GM12878 (cell line): ENCODE data around the gene ZWILCH. TPM values are rescaled to one million over a fixed set of nuclear protein-coding genes. Genes with fewer than 3 reads are reported as not detected.
A peak's percentile ranks its signal among the peaks of the same experiment; 100 is the strongest.

Experiments
- ATAC-seq: fragments of 200-7000 bp; cut with Tn5 transposase; 3 replicates; pipeline ENCODE4 v1.9.1; 2020; ENCODE audit warnings: mild to moderate bottlenecking, moderate library complexity
- BruUV-seq: library from RNA; stranded (reverse); fragments of 400-500 nt; replicated peaks from 2 replicates; lab custom pipeline; 2021; lab: Mats Ljungman, UMichigan
- CTCF ChIA-PET: fragments of 300-600 bp; sonication (Branson Sonifier 250); formaldehyde crosslinking; extraction: SDS; loops from one replicate; lab custom pipeline; 2021; ENCODE audit warnings: inconsistent platforms; lab: Yijun Ruan, JAX
- POLR2A ChIA-PET: fragments of 350-600 bp; formaldehyde crosslinking; extraction: SDS; loops from one replicate; lab custom pipeline; 2021; ENCODE audit warnings: inconsistent platforms; lab: Charles Lee
- RAD21 ChIA-PET: fragments of 300-600 bp; sonication (Branson Sonifier 250); formaldehyde crosslinking; loops from one replicate; lab custom pipeline; 2023; ENCODE audit warnings: antibody characterized with exemption; ENCODE audit not compliant: unreplicated experiment; lab: Charles Lee
- SMC1A ChIA-PET: fragments of 300-600 bp; sonication (Branson Sonifier 250); formaldehyde crosslinking; loops from one replicate; lab custom pipeline; 2023; ENCODE audit not compliant: unreplicated experiment, uncharacterized antibody; lab: Charles Lee
- DNase-seq: peaks from one replicate; pipeline ENCODE4 v3.0.0-alpha.2; 2011; ENCODE audit warnings: low read depth, low spot score
- FAIRE-seq: peaks from 3 replicates; lab custom pipeline; 2011; peaks lifted over from hg19 to GRCh38; lab: Jason Lieb, UNC
- H2AFZ ChIP-seq: 2 replicates; pipeline ENCODE4 v1.6.0; 2011; ENCODE audit warnings: low read depth, low read length, control low read depth; ENCODE audit not compliant: control insufficient read depth
- H3K27ac ChIP-seq: 2 replicates; pipeline ENCODE4 v1.5.1; 2011; ENCODE audit warnings: control low read depth; ENCODE audit not compliant: control insufficient read depth, insufficient read depth
- H3K27me3 ChIP-seq, 2 experiments: replicated peaks in 1 of 2; 2 replicates each; pipeline versions ENCODE4 v1.6.0 to v1.6.1; 2011; ENCODE audit warnings: low read length in 1 of 2; ENCODE audit not compliant: control insufficient read depth in 2 of 2, insufficient read depth in 2 of 2
- H3K36me3 ChIP-seq, 2 experiments: 2 replicates each; pipeline ENCODE4 v1.5.1; 2011; ENCODE audit warnings: low read length in 1 of 2; ENCODE audit not compliant: control insufficient read depth in 2 of 2, insufficient read depth in 2 of 2
- H3K4me1 ChIP-seq: 2 replicates; pipeline ENCODE4 v1.6.1; 2011; ENCODE audit warnings: mild to moderate bottlenecking, low read length, moderate library complexity, mixed read lengths; ENCODE audit not compliant: control insufficient read depth, insufficient read depth
- H3K4me2 ChIP-seq: 2 replicates; pipeline ENCODE4 v1.6.0; 2011; ENCODE audit warnings: control low read depth; ENCODE audit not compliant: control insufficient read depth, insufficient read depth
- H3K4me3 ChIP-seq: fragments of 200-600 bp; sonication (generic); 2 replicates; pipeline ENCODE4 v1.5.1; 2016
- H3K79me2 ChIP-seq: 2 replicates; pipeline ENCODE4 v1.6.0; 2011; ENCODE audit warnings: low read length; ENCODE audit not compliant: control insufficient read depth, insufficient read depth
- H3K9ac ChIP-seq: 2 replicates; pipeline ENCODE4 v1.8.0; 2011; ENCODE audit warnings: low read length, control low read depth, mixed read lengths; ENCODE audit not compliant: control insufficient read depth, insufficient read depth
- H3K9me3 ChIP-seq: replicated peaks from 3 replicates; pipeline ENCODE4 v1.5.1; 2011; ENCODE audit warnings: mild to moderate bottlenecking, low read length; ENCODE audit not compliant: control insufficient read depth, insufficient read depth
- H4K20me1 ChIP-seq: 2 replicates; pipeline ENCODE4 v1.6.0; 2011; ENCODE audit not compliant: control insufficient read depth, insufficient read depth
- ATF7 ChIP-seq: fragments of 450-650 bp; IDR thresholded peaks from 2 replicates; pipeline ENCODE4 v1.6.1; 2016; ENCODE audit warnings: low read depth, mild to moderate bottlenecking
- CHD1 ChIP-seq: IDR thresholded peaks from 2 replicates; pipeline ENCODE4 v1.6.1; 2012; ENCODE audit warnings: low read depth, low read length, improper control_type of control experiment
- CUX1 ChIP-seq: IDR thresholded peaks from 2 replicates; pipeline ENCODE4 v1.6.1; 2012; ENCODE audit warnings: improper control_type of control experiment, low read depth, low read length; ENCODE audit not compliant: insufficient replicate concordance
- ESRRA ChIP-seq: IDR thresholded peaks from 2 replicates; pipeline ENCODE4 v1.6.1; 2012; ENCODE audit warnings: mild to moderate bottlenecking, low read length, improper control_type of control experiment
- ETV6 ChIP-seq, 2 experiments: fragments of 450-650 bp in 1 of 2; IDR thresholded peaks in 1 of 2; conservative IDR thresholded peaks in 1 of 2; 2 replicates each; pipeline ENCODE4 v1.6.1; 2014; ENCODE audit warnings: antibody characterized with exemption in 1 of 2, borderline replicate concordance in 1 of 2, low read depth in 1 of 2, mild to moderate bottlenecking in 1 of 2, moderate library complexity in 1 of 2
- IRF3 ChIP-seq: fragments of 450-650 bp; IDR thresholded peaks from 2 replicates; pipeline ENCODE4 v1.6.1; 2014; ENCODE audit warnings: mild to moderate bottlenecking
- KDM1A ChIP-seq: fragments of 200-600 bp; sonication (generic); IDR thresholded peaks from 2 replicates; pipeline ENCODE4 v1.6.1; 2016; ENCODE audit warnings: borderline replicate concordance
- MYC ChIP-seq: IDR thresholded peaks from 2 replicates; pipeline ENCODE4 v1.6.1; 2011; ENCODE audit warnings: mild to moderate bottlenecking, low read length, moderate library complexity, inconsistent platforms; ENCODE audit not compliant: insufficient read depth, insufficient replicate concordance, insufficient read length, severe bottlenecking
- POLR2AphosphoS5 ChIP-seq: IDR thresholded peaks from 2 replicates; pipeline ENCODE4 v1.6.1; 2011; ENCODE audit warnings: mild to moderate bottlenecking, low read length, inconsistent platforms
- RUNX3 ChIP-seq: IDR thresholded peaks from 2 replicates; pipeline ENCODE4 v1.6.1; 2012; ENCODE audit warnings: low read length, inconsistent platforms
- SKIL ChIP-seq: fragments of 450-650 bp; IDR thresholded peaks from 2 replicates; pipeline ENCODE4 v1.6.1; 2017; ENCODE audit warnings: mild to moderate bottlenecking, low read depth, inconsistent platforms; ENCODE audit not compliant: poor library complexity, severe bottlenecking
- SUZ12 ChIP-seq: fragments of 200-600 bp; sonication (generic); IDR thresholded peaks from one replicate; pipeline ENCODE4 v1.6.1; 2018; ENCODE audit warnings: antibody characterized with exemption, mild to moderate bottlenecking; ENCODE audit not compliant: unreplicated experiment
- WGBS: methylation state at CpG from one replicate; pipeline ENCODE4 v1.1.6; 2016; ENCODE audit warnings: low lambda C conversion rate; ENCODE audit not compliant: insufficient replicate concordance, insufficient coverage; ENCODE audit errors: missing lambda C conversion rate; 5-methylcytosine and 5-hydroxymethylcytosine counted together
- in situ Hi-C: fragments of 300-500 bp; cut with MboI; formaldehyde crosslinking; loops from 9 replicates; pipeline ENCODE4 v1.14.3; 2018; ENCODE audit warnings: mixed read lengths
- intact Hi-C: fragments of 100-400 bp; cut with micrococcal nuclease; formaldehyde crosslinking; loops from one replicate; pipeline ENCODE4 v1.14.2; 2022; ENCODE audit not compliant: unreplicated experiment
- polyA plus RNA-seq, 11 experiments: library from polyadenylated mRNA; depleted of rRNA in 4 of 11; unstranded in 6 of 11; stranded (reverse) in 5 of 11; fragments of >200 nt; fragmentation: Nextera tagmentation in 4 of 11; fragmentation: Illumina TruSeq in 1 of 11; extraction: Ambion mirVana in 4 of 11; extraction: Trizol in 1 of 11; gene quantifications; 1 replicate in 1 of 11; 2 replicates in 10 of 11; pipeline versions ENCODE4 v1.2.1 to v1.2.3, GENCODE V29; 2011 to 2016; ENCODE audit warnings: inconsistent platforms in 2 of 11, missing spikeins in 2 of 11, low read depth in 1 of 11
- total RNA-seq, 4 experiments: library from RNA; depleted of rRNA in 3 of 4; stranded (reverse); fragments of >200 nt in 3 of 4; fragmentation: Illumina TruSeq in 1 of 4; extraction: Trizol in 1 of 4; gene quantifications; 2 replicates each; pipeline versions ENCODE4 v1.2.1 to v1.2.3, GENCODE V29; 2013 to 2021

ZWILCH gene
- total and polyA plus RNA-seq, 10 of the 15 experiments (the other 5 are each of a cell fraction or from before 2014, with no cell fraction given): 15.6 to 73.9 (median 32.4) TPM

GRCh38 chr15:66472176-66472999, 32.7 kb upstream of the ZWILCH start:
- intact Hi-C loops: loop anchor here (1.0 kb wide), 1 partner anchor 82 kb away; no protein-coding TSS in a partner anchor
- TF ChIP-seq SKIL (peak; percentile 83), ESRRA (no peak), ATF7 (peak; percentile 91), CHD1 (no peak), CUX1 (no peak), POLR2AphosphoS5 (no peak; the same call in 1 of the 2 replicates), IRF3 (no peak), ETV6 (conservative IDR thresholded peaks at IDR 0.05 in 1 of 2, IDR thresholded peaks at IDR 0.05 in 1 of 2; ENCODE audit: borderline replicate concordance in 1 of 2, low read depth in 1 of 2) (peak in 1 of 2 experiments; percentile 29; a peak in 1 of 4 replicates), SUZ12 (no peak), KDM1A (no peak), RUNX3 (peak; percentile 67), MYC (no peak)

More at GRCh38 chr15:66472176-66472999, 32.7 kb upstream of the ZWILCH start:
- peak overlapping the region; percentile 69 for H3K27ac ChIP-seq
- peaks cover 35% of the 10 kb centered on the region for H3K4me1 ChIP-seq
- DNase-seq (peak; percentile 78), ATAC-seq (peak; percentile 94), FAIRE-seq (peak; percentile 90)
- POLR2A ChIA-PET: interaction anchor here (0.5 to 3.1 kb wide), 18 partner anchors 27 to 1710 kb away, joined by 3 to 14 read pairs (median 4); partner anchors contain the start of genes MAP2K1, RPL4 and ZWILCH
- SMC1A ChIA-PET: interaction anchor here (0.6 to 4.6 kb wide), 14 partner anchors 10 to 127 kb away, joined by 3 to 27 read pairs (median 4); partner anchors contain the start of genes MAP2K1 and SNAPC5
- no peak overlapping the region; the same call in none of the 2 replicates for H3K9ac ChIP-seq
- no peaks in the 10 kb centered on the region; a peak in 3 of 4 replicates for H3K36me3 ChIP-seq
- CTCF ChIA-PET: interaction anchor here (0.7 to 4.5 kb wide), 11 partner anchors 17 to 876 kb away, joined by 3 to 44 read pairs (median 3); partner anchors contain the start of genes SNAPC5, TIPIN and ZWILCH
- H4K20me1 ChIP-seq: no peaks in the 10 kb centered on the region; the same call in 1 of the 2 replicates
- in situ Hi-C loops: no loop called here
- peak overlapping the region; percentile 84 for H3K4me2 ChIP-seq
- H3K79me2 ChIP-seq: peaks cover 16% of the 10 kb centered on the region
- H3K9me3 ChIP-seq: no peaks in the 10 kb centered on the region
- BruUV-seq: no TSS peak
- H3K4me3 ChIP-seq: no peak overlapping the region
- RAD21 ChIA-PET: interaction anchor here (0.8 to 3.6 kb wide), 11 partner anchors 19 to 148 kb away, joined by 3 to 35 read pairs (median 8); partner anchors contain the start of genes MAP2K1 and SNAPC5
- no peak overlapping the region; the same call in 1 of the 2 replicates for H2AFZ ChIP-seq
- WGBS: 8% methylated on average over 7 of the region's 8 CpGs
- H3K27me3 ChIP-seq: no peaks in the 10 kb centered on the region
